ENCODE measurements around the gene FBN1.
A peak's percentile ranks its signal among the peaks of the same experiment; 100 is the strongest.

The FBN1 gene

DNA sequence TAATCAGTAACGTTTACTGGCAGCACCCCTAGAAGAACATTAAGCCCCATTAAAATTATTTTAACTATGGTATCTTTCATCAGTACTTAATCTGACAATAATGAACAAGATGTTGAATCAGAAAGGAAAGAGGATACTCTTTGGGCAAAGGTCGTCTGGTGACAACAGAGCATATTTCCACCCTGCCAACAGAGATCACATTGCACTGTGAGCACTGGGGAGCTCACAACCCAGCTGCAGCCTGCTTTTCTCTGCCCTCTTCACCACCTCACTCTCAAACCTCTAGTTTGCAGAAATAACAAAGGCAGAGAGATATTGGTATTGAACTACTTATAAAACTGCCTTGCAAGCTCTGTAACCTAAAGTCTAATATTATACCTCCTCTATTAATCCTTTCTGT, 130.0 kb downstream of the FBN1 start:
- H2BK15ac ChIP-seq (replicated peaks; ENCODE audit: low read depth), result no peak overlapping the region
- no peak overlapping the region for H4K5ac ChIP-seq (ENCODE audit: low read length)
- H3K4ac ChIP-seq (ENCODE audit: low read depth, low read length), result no peak overlapping the region
- no peak overlapping the region for H3K4me2 ChIP-seq (ENCODE audit: low read length)
- no peak overlapping the region for H2BK5ac ChIP-seq (ENCODE audit: low read length)
- no CpG with 5 or more reads among the region's 2 CpGs for WGBS (ENCODE audit: extremely low coverage, insufficient coverage, low lambda C conversion rate)
- H3K36me3 ChIP-seq (ENCODE audit: control insufficient read depth, insufficient read depth, low read length), result no peaks in the 10 kb centered on the region
- H3K27ac ChIP-seq (ENCODE audit: low read depth, low read length), result no peak overlapping the region
- H3K79me2 ChIP-seq (ENCODE audit: control insufficient read depth, insufficient read depth, low read length), result no peaks in the 10 kb centered on the region
- H3K18ac ChIP-seq (ENCODE audit: low read length), result no peak overlapping the region
- H3K4me1 ChIP-seq (ENCODE audit: control insufficient read depth, low read depth, low read length), result no peaks in the 10 kb centered on the region
- no peak for DNase-seq
- H4K8ac ChIP-seq (ENCODE audit: low read depth, low read length), result no peak overlapping the region
- H2BK120ac ChIP-seq (ENCODE audit: low read depth, low read length), result no peak overlapping the region
- no peak overlapping the region for H3K23ac ChIP-seq (ENCODE audit: low read length)
- no peak overlapping the region for H3K4me3 ChIP-seq (ENCODE audit: low read length)
- H3K9ac ChIP-seq (ENCODE audit: low read length), result no peak overlapping the region
- no peaks in the 10 kb centered on the region for H3K27me3 ChIP-seq (ENCODE audit: insufficient read depth, low read length, poor library complexity)
- no peak overlapping the region for H2AK5ac ChIP-seq (ENCODE audit: low read length)
- H3K56ac ChIP-seq (ENCODE audit: low read length), result no peak overlapping the region
- no peaks in the 10 kb centered on the region for H3K79me1 ChIP-seq (ENCODE audit: low read length)

DNA sequence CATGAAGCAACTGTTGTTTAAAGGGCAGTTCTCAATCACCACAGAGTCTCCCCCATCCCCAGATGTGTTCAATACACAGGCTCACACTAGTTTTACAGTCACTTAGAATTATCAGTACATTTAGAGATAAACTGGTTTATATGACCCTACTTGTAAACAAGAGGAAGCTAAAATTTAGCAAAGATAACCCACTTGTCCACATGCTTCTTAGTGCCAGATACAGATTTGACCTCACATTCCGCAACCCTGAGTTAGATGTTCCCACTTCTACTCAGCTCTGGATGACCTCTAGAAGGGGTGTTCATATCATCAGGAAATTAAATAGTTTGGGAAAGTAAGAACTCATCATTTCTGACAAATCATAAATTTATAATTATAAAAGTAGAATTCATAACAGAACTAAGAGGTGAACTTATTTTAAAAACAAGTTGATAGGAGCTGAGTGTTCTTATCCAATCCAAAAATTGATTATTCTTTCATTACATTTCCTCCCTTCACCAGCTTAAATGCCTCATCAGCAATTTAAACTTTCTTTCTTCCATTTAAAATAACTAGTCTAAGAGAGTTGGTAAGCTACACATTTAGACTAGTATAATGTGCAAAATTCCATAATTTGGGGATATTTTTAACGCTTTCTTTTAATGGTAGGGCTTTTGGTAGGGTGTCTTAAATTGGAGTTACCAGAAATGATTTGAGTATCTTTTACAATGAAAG, 131.2 kb downstream of the FBN1 start:
- no CpG with 5 or more reads among the region's 2 CpGs for WGBS (ENCODE audit: extremely low coverage, insufficient coverage, low lambda C conversion rate)

DNA sequence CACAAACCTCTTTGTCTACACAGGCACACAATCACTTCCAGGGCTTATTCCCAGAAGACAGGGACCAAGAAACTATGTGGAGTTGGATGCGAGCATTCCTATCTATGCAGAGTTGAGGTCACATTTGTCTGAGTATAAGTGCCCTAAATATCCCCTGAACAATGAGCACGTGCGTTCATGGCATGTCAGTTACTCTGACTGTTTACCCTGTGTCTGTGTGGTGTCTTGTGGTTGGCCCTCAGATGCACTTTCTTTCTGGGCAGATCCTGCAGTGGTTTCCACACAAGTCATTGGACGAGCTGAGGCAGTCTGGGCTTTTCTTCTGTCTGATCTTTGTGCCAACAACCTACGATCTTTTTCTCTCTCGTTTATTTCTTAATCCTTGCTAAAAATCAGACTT, 134.5 kb downstream of the FBN1 start:
- Histone ChIP-seq H3K27me3 (ENCODE audit: insufficient read depth, low read length, poor library complexity) (no peaks in the 10 kb centered on the region), H3K27ac (ENCODE audit: low read depth, low read length) (no peak overlapping the region), H3K79me2 (ENCODE audit: control insufficient read depth, insufficient read depth, low read length) (no peaks in the 10 kb centered on the region), H3K23ac (ENCODE audit: low read length) (no peak overlapping the region), H2BK15ac (replicated peaks; ENCODE audit: low read depth) (no peak overlapping the region), H3K79me1 (ENCODE audit: low read length) (no peaks in the 10 kb centered on the region), H3K36me3 (ENCODE audit: control insufficient read depth, insufficient read depth, low read length) (no peaks in the 10 kb centered on the region), H2BK120ac (ENCODE audit: low read depth, low read length) (no peak overlapping the region), H3K9ac (ENCODE audit: low read length) (no peak overlapping the region), H4K5ac (ENCODE audit: low read length) (no peak overlapping the region), H3K4ac (ENCODE audit: low read depth, low read length) (no peak overlapping the region), H2AK5ac (ENCODE audit: low read length) (no peak overlapping the region), H3K56ac (ENCODE audit: low read length) (no peak overlapping the region), H4K8ac (ENCODE audit: low read depth, low read length) (no peak overlapping the region), H3K4me2 (ENCODE audit: low read length) (no peak overlapping the region), H3K4me1 (ENCODE audit: control insufficient read depth, low read depth, low read length) (no peaks in the 10 kb centered on the region), H3K4me3 (ENCODE audit: low read length) (no peak overlapping the region), H2BK5ac (ENCODE audit: low read length) (no peak overlapping the region), H3K18ac (ENCODE audit: low read length) (no peak overlapping the region)
- DNase-seq, result no peak
- WGBS (ENCODE audit: extremely low coverage, insufficient coverage, low lambda C conversion rate), result no CpG with 5 or more reads among the region's 6 CpGs

More for the DNA sequence above, 131.2 kb downstream of the FBN1 start:
- Histone ChIP-seq H3K18ac (ENCODE audit: low read length) (no peak overlapping the region), H3K36me3 (ENCODE audit: control insufficient read depth, insufficient read depth, low read length) (no peaks in the 10 kb centered on the region), H3K79me2 (ENCODE audit: control insufficient read depth, insufficient read depth, low read length) (no peaks in the 10 kb centered on the region), H2AK5ac (ENCODE audit: low read length) (no peak overlapping the region), H3K23ac (ENCODE audit: low read length) (no peak overlapping the region), H3K4me1 (ENCODE audit: control insufficient read depth, low read depth, low read length) (no peaks in the 10 kb centered on the region), H3K27ac (ENCODE audit: low read depth, low read length) (no peak overlapping the region), H3K4ac (ENCODE audit: low read depth, low read length) (no peak overlapping the region), H3K4me2 (ENCODE audit: low read length) (no peak overlapping the region), H4K5ac (ENCODE audit: low read length) (no peak overlapping the region), H3K79me1 (ENCODE audit: low read length) (no peaks in the 10 kb centered on the region), H4K8ac (ENCODE audit: low read depth, low read length) (no peak overlapping the region), H3K56ac (ENCODE audit: low read length) (no peak overlapping the region), H2BK120ac (ENCODE audit: low read depth, low read length) (no peak overlapping the region), H3K9ac (ENCODE audit: low read length) (no peak overlapping the region), H2BK5ac (ENCODE audit: low read length) (no peak overlapping the region), H3K4me3 (ENCODE audit: low read length) (no peak overlapping the region), H3K27me3 (ENCODE audit: insufficient read depth, low read length, poor library complexity) (no peaks in the 10 kb centered on the region), H2BK15ac (replicated peaks; ENCODE audit: low read depth) (no peak overlapping the region)
- peak; percentile 19 for DNase-seq

DNA sequence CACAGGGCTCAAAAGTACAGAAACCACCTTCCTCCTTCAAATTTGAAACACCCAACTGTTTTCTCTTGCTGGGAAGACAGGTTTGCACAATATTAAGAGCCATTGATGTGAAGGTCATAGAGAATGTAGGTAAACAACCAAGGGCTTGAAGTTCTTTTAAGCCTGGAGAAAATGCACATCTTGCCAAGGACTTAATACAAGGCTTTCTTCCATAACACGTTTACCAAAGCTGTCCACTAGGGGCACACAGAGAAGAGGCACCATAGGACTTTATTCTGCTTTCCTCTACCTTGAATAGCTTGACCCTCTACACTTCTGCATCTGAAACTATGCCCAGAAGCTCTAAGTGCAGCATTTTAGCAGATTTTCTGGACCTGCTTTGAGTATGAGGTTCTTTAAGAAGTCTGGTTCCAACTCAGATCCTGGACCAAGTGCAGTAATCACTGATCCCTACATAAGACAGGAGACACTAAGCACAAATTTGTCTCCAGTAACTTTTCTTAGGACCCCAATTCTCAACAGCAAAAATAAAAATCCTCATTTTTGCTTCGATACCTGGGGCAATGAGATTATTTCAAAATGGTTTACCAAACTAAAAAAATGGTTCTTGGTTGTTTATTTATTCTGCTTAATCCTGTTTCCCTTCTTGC, 138.0 kb downstream of the FBN1 start:
- no peak overlapping the region for H3K4me2 ChIP-seq (ENCODE audit: low read length)
- no peak overlapping the region for H2BK5ac ChIP-seq (ENCODE audit: low read length)
- H3K79me2 ChIP-seq (ENCODE audit: control insufficient read depth, insufficient read depth, low read length), result no peaks in the 10 kb centered on the region
- no peaks in the 10 kb centered on the region for H3K27me3 ChIP-seq (ENCODE audit: insufficient read depth, low read length, poor library complexity)
- DNase-seq, result peak; percentile 74
- H3K4ac ChIP-seq (ENCODE audit: low read depth, low read length), result no peak overlapping the region
- H2BK15ac ChIP-seq (replicated peaks; ENCODE audit: low read depth), result no peak overlapping the region
- no peak overlapping the region for H4K8ac ChIP-seq (ENCODE audit: low read depth, low read length)
- H2AK5ac ChIP-seq (ENCODE audit: low read length), result no peak overlapping the region
- no peaks in the 10 kb centered on the region for H3K36me3 ChIP-seq (ENCODE audit: control insufficient read depth, insufficient read depth, low read length)
- H3K23ac ChIP-seq (ENCODE audit: low read length), result no peak overlapping the region
- no peak overlapping the region for H3K56ac ChIP-seq (ENCODE audit: low read length)
- H3K27ac ChIP-seq (ENCODE audit: low read depth, low read length), result no peak overlapping the region
- H4K5ac ChIP-seq (ENCODE audit: low read length), result no peak overlapping the region
- WGBS (ENCODE audit: extremely low coverage, insufficient coverage, low lambda C conversion rate), result no CpG with 5 or more reads among the region's 2 CpGs
- H3K4me1 ChIP-seq (ENCODE audit: control insufficient read depth, low read depth, low read length), result no peaks in the 10 kb centered on the region
- H3K9ac ChIP-seq (ENCODE audit: low read length), result no peak overlapping the region
- H2BK120ac ChIP-seq (ENCODE audit: low read depth, low read length), result no peak overlapping the region
- no peak overlapping the region for H3K4me3 ChIP-seq (ENCODE audit: low read length)
- no peaks in the 10 kb centered on the region for H3K79me1 ChIP-seq (ENCODE audit: low read length)
- H3K18ac ChIP-seq (ENCODE audit: low read length), result no peak overlapping the region

DNA sequence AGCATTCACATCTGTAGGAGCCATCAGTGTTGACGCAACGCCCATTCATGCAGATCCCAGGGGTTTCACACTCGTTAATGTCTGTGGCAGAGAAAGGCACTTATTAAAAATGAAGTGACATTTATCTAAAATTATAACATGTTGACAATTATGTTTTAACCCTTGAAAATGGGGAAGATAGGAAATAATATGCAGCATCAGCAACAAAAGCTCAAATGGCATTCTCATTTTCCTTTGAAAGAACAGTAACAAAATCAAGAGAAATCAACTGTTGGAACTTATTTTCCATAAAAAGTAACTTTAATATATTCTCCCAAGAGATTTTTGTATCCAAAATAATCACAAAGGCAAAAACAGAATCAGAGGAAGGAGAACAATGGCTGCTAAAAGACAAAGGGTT, 140.4 kb downstream of the FBN1 start:
- Histone ChIP-seq H2BK5ac (ENCODE audit: low read length) (no peak overlapping the region), H3K79me1 (ENCODE audit: low read length) (no peaks in the 10 kb centered on the region), H3K23ac (ENCODE audit: low read length) (no peak overlapping the region), H3K27me3 (ENCODE audit: insufficient read depth, low read length, poor library complexity) (no peaks in the 10 kb centered on the region), H3K79me2 (ENCODE audit: control insufficient read depth, insufficient read depth, low read length) (no peaks in the 10 kb centered on the region), H3K4me2 (ENCODE audit: low read length) (no peak overlapping the region), H2AK5ac (ENCODE audit: low read length) (no peak overlapping the region), H3K36me3 (ENCODE audit: control insufficient read depth, insufficient read depth, low read length) (no peaks in the 10 kb centered on the region), H2BK120ac (ENCODE audit: low read depth, low read length) (no peak overlapping the region), H3K56ac (ENCODE audit: low read length) (no peak overlapping the region), H2BK15ac (replicated peaks; ENCODE audit: low read depth) (no peak overlapping the region), H4K5ac (ENCODE audit: low read length) (no peak overlapping the region), H3K4ac (ENCODE audit: low read depth, low read length) (no peak overlapping the region), H4K8ac (ENCODE audit: low read depth, low read length) (no peak overlapping the region), H3K4me3 (ENCODE audit: low read length) (no peak overlapping the region), H3K27ac (ENCODE audit: low read depth, low read length) (no peak overlapping the region), H3K18ac (ENCODE audit: low read length) (no peak overlapping the region), H3K4me1 (ENCODE audit: control insufficient read depth, low read depth, low read length) (no peaks in the 10 kb centered on the region), H3K9ac (ENCODE audit: low read length) (no peak overlapping the region)
- WGBS (ENCODE audit: extremely low coverage, insufficient coverage, low lambda C conversion rate), result no CpG with 5 or more reads among the region's 3 CpGs
- no peak for DNase-seq

All from mesendoderm (in vitro differentiated cells).